ENCODE measurements around the gene CEP95.

CEP95 gene

DNA sequence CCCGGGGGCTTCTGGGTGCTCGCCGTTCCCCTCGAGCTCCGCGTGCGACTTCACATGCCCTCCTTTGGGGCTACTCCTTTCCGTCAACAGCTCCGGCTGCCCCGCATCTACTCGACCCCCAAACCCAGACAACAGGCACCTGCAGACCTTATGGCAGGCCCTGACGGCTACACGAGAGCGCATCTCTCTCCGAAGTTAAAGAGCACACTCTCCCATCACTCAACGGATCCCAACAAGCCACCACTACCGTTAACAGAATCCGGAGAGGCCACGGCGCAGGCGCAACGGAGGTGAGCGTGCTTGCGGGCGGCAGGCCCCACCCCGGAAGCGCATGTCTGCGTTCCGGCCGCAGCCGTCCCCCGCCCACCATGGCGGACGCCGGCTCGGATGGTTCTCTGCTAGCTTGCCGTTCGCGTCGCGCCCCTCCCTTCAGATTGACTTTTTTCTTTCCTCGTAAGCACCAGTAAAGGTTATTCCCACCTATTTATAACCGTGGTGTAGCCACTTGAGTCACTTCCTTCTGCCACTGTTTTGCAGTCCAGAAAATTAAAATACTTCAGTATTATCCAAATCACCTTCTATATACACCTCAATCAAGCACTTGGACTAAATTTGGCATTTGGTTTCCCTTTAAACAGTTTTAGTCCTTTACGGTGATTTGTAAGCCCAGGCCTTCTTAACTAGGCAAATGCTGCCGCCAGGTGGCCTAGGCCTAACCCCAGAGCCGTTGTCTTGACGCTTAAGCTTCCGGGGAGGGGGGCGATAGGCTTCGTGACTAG is 9.8 kb upstream of the CEP95 start, which contains the start of gene POLG2:
Gene POLG2 (minus strand): TSS at position 269 of the 779 bp plus-strand sequence. CDS start 86 bp downstream, at position 183.
- DNase-seq = peak; percentile 88

DNA sequence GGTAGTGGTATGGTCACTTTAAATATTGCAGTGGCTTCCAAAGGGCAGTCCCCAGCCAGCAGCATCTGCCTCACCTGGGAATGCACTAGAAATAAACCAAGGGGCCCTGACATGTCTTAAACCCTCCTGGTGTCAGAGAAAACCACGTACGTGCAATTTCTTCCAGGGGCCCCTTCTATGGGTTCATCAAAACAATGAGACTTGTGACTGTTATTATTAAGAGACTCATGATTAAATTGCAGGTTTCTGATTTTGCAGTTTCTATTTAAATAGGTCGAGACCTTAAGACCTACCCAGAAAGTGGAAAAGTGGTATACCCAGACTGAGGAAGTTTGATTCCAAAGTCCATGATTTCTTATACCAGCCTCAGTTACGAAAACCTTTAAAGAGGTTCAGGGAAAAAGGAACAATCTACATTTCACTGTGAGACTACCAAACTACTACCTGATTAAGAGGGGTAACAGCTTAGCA is 9.2 kb upstream of the CEP95 start:
- DNase-seq = no peak

DNA sequence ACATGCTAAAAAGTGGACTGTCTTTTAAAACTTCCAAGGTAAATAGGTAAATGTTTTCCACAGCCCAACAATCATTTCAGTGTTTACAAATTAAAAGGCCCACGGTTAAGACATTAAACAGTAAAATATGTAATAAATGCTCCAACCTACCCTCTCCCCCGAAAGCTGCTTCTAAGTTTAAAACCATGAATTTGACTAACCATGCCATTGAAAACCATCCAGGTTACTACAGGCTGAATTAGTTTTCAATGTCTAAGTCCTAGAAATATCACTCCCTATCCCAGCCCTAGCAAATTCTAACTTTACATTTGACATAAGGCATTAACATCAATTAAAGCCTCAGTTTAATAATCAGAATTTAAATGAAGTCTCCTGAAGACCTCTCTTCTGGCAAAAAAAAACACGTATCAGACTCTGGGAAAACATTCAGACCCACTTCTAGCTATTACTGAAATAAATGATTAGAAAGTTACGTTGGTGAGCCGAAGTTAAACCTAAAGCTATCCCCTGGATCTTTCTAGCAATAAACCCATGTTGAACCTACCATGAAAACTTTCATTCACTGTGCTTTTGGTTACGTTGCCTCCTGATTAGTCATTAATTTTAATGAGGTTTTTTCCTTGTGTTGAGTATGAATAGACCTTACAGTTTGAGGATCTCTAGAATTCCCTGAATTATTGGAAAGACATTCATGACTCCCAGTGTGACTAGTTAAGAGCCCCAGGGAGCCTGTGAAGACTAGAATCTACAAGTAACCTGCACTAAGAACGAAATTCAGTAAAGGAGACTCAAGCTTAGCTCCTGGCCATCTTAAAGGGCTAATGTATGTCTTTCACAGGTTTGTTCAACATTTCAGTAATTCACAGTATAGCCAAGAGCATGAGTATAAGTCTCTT is 8.2 kb upstream of the CEP95 start:
- DNase-seq = no peak

DNA sequence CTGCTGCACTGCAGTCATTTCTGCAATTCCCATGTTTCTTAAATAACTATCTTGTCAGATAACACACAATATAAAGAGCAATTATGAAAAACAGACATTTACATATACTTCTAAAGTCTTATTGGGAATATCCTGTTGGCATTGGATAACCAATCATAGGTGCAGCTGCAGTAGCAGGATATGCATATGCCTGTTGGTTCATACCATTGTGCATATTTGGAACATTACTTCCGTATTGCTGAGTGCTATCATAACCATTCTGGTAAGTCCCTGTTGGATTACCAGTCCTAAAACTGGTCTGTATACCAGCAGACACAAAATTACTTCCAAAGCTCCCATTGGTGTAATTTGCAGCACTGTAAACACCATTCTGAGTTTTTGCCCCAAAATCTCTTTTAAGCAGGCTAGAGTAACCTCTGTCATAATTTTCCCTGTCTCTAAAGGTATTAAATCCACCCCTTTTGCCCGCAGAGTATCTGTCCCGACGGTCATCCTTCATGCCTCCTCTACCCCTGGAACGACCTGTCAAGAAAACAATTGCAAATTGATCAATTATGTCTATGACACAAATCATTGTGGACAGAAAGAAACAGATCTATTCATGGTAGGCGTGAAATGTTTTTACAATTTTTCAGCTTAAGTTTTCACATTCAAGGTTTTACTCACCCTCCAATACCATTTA is 6.8 kb upstream of the CEP95 start:
- DNase-seq = no peak

DNA sequence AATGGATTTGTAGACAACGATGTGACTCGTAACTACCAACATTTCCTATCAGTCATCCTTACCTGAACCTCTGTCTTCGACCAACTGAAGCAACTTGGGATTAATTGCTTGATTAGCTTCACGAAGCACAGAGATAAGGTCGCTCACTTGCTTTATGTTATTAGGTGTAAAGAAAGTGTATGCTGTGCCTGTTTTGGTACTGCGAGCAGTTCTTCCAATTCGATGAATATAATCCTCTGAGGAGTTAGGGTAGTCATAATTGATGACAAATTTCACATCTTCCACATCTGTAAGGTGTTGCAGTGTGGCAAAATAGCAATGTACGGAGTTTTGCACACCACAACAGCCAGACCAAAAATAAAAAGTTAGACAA is 6.3 kb upstream of the CEP95 start:
- no peak for DNase-seq

- no peak for DNase-seq
Observed at GRCh38 chr17:64500862-64501765, 5.7 kb upstream of the CEP95 start.

DNA sequence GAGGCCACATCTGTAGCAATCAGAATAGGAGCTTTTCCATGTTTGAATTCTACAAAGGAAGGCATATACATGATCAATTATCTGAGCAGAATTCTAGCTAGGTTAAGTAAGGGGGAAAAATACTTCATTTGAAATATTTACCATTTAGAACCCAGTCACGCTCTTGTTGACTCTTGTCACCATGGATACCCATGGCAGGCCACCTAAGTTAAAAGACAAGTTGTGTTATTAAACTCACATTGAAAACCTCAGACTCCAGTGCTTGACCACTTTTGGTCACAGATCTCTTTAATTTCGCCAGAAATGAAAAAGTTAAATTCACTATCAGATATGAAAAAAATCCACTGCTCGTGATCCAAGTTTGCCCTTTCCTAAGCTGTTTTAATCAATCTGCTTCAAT is 4.8 kb upstream of the CEP95 start:
- no peak for DNase-seq

- DNase-seq = no peak
Observed at GRCh38 chr17:64502809-64503208, 4.0 kb upstream of the CEP95 start.

- no peak for DNase-seq
Observed at GRCh38 chr17:64503341-64503740, 3.4 kb upstream of the CEP95 start.

DNA sequence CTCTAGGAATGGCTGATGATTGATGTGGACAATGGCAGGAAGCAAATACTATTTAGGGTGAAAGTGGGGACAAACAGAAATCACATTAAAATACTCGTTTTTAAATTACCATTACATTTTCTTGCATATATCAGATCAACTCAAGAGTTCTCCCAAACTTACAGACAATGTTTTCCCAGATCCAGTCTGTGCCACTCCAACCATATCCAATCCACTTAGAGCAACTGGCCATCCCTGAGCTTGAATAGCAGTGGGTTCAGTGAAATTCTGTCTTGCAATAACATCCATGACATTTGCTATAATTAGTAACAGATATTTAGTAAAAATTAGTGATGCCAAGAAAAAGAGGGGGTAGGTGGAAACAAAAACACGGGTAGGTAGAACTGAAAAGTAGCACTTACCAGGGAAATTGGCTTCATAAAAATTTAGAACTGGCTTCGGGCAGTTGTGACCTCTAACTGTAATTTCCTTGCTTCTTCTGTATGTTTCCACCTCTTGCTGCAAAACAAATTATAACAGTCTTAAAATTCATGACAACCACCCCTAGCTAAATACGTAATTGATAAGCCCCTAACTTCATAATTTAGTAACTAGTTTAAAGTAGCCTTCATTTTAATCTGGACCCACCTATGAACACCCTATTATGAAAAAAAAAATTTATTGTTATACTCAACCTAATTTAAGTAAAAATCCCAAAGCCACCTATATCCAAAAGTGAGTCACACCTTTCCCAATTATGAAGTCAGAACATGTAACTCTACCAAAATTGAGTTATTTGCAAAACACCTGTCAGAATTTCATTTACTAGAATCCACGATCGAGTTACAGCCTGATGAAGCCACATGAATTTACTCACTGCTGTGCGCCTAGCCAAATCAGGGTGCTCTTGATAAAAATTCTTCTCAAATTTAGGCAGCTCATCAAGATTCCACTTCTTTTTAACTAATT is 2.7 kb upstream of the CEP95 start:
- no peak for DNase-seq

DNA sequence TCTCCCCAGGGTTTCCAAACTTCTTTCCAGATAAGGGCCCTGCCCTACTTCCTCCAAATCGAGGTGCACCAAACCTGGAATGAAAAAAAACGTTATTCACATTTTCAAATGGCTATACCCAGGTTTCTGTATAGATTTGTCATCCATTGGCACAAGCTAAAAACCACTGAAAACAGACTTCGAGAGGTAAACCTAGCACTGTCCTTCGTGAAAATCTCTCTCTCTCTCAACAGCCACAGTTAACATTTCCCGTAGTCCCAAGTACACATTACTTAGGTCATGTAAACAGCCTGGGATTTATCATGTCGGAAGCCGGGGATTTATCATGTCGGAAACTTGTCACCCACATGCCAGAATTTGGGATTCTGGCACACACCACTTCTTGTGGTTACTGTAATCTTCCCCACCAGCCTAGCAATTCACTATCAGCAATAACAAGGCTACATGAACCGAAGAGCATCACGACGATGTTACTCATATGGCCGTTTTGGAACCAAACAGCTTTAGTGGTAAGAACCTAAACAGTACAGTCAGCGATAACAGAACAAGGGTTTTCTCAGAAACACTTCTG is 1.9 kb upstream of the CEP95 start:
- no peak for DNase-seq

DNA sequence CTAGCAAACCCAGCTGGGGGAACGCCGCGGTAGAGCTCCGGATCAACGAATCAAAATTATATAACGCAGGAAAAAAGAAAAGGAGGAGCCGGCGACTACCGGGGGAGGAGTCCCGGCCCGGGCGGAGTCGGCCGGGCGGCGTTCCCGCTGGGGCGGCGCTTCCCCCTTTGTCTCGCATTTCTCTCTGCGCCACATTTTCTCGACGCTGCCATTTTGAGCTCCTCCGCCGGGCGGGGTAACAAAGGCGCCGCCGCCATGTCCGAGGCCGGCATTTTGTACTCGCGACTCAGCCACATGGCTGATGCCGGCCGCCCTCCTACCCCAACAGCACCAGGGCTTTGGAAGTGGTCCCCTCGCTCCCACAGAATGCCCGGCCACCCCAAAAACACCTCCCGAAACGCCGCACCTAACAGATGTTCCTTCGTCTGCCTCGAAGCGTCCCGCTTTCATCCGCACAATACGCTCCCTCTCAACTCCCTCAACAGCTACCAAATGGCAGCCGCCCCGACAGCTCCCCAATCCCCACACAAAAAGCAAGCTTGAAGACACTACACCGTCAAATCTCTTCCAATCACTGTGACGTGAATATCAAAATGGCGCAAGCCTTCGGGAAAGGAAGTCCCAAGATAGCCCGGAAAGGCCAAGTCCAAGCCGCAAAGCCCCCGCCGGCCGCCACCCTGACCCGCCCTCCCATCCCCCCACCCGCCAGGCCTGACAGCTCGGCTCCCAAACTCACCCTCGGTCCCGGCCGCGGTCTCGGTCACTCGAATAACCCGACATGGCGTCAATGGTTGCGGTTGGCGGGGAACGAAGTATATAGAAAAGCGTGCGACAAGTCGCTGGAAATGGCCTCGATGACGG is 1.2 kb upstream of the CEP95 start:
- no peak for DNase-seq

DNA sequence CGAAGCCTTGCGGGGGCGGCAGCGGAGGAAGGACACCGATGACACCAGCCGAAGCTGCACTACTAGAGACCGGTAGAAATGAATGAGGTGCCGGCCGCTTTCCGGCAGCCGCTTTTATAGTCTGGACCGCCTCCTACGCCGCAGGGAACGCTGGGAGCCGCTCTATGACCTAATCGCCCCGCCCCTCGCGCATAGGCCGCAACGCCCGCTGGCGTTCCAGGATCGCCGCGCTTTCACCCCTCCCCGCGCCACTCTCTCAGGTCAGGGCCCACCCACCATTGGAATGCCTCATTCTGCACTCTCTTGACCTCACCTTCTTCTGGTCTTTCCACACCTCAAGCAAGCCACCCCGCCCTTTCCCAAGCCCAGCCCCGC is 589 bp upstream of the CEP95 start, which contains the start of gene DDX5:
Gene DDX5 (minus strand): TSS at position 89 of the 375 bp plus-strand sequence. CDS start 170 bp downstream, outside the sequence.
- peak; percentile 92 for DNase-seq

- DNase-seq = peak; percentile 71
Observed at GRCh38 chr17:64507413-64507782, 621 bp downstream of the CEP95 start.

- no peak for DNase-seq
Observed at GRCh38 chr17:64508683-64509082, 1.9 kb downstream of the CEP95 start.

DNA sequence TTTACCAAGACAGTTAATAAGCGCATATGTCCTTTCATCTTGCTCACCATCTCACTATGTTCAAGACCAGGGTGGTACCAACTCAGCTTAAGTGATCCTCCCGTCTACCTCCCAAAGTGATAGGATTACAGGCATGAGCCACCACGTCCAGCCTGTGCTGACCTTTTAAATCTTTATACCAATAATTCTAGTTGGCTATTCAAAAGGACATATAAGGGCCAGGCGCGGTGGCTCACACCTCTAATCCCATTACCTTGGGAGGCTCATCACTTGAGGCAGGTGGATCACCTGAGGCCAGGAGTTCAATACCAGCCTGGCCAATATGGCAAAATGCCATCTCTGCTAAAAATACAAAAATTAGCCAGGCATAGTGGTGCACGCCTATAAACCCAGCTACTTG is 2.4 kb downstream of the CEP95 start:
- no peak for DNase-seq

GRCh38 chr17:64515419-64515818 is 8.6 kb downstream of the CEP95 start:
- no peak for DNase-seq

DNA sequence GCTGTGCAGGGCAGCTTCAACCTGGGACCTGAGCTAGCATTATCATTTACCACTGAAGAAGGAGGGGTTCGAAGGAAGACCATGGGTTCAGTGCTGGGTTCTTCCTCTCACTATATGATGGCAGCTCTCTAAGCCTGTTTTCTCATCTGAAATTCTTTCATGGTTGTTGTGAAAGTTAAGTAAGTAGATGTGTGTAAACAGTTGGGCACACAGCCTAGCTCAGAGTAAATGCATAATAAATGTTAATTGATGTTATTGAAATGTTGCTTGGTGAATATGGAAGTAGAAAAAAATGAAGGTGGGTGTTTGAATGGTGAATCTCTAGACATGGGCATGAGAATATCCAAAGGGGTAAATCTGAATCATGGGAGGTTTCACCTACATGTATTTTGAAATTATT is 9.1 kb downstream of the CEP95 start:
- DNase-seq = no peak

DNA sequence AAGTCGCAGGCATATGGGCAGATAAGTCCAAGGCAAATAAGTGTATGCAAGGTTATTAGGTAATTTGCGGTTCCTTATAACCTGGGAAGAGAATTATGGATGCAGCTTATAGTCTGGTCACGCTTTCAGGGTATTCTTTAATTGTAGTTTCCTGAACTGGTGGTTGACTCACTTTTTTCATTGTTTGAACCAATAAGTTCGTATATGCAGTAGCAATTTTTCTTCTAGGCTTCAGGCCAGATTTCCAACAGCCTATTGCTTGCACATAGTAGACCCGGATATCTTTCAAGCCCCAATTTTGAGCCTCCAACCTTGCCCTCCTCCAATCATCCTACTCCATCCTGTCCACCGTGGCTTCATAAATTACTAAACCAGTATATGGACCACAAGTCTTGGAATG is 12.8 kb downstream of the CEP95 start:
- no peak for DNase-seq

- no peak for DNase-seq
Observed at GRCh38 chr17:64520359-64520758, 13.6 kb downstream of the CEP95 start.

Data from amniotic stem cell (primary cell).